GM18499 (cell line): ENCODE results near the gene HRNR.

Source experiments
- ATAC-seq: cut with Tn5 transposase; IDR thresholded peaks from one replicate; pipeline ENCODE4 v1.9.1; 2021; ENCODE audit warnings: moderate number of reproducible peaks; ENCODE audit not compliant: insufficient read depth, unreplicated experiment

HRNR gene

GRCh38 chr1:152189657-152190442 lies 34.1 kb downstream of the HRNR start:
- no peak for ATAC-seq

DNA sequence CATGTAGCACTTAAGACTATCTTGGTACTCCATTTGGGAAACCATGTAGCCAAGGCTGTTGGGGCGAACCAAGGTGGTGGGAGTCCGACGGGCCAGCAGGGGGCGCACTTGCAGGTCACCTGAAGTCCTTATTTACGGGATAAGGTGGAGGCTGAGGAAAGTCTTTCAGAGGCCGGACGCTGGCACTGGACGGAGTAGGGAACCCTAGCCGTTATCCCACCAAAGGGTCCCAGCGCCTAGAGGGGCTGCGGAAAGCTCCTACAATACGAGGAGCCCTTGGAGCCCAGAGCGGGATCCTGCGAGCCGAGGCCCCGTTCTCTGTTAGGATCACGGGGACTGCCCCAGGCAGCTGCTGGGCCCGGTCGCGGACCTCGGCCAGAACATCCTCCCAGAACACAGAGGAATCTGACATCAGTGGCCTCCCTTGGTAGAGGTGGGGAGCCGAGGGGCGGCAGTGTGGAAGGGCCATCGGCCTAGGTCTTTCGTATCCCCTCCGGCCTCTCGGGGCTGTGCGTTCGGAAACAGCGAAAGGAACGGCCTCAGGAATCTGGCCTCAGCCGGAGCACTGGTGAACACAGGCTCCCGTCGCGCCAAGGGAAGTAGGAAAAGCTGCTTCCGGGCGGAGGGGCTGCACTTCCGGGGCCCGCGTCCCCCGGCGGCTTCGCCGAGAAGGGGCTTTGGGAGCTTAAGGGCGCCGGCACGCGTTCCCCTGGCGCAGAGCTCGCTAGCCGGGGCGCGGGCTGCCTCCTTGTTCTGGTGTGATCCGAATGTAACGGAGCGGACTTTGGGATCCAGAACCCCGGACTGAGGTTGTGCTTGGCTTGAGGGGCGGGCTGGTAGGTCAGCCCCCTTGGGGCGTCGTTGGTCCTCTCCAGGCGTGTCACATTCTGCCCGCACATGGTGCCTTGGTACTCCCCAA lies 35.1 kb downstream of the HRNR start:
- ATAC-seq = no peak

DNA sequence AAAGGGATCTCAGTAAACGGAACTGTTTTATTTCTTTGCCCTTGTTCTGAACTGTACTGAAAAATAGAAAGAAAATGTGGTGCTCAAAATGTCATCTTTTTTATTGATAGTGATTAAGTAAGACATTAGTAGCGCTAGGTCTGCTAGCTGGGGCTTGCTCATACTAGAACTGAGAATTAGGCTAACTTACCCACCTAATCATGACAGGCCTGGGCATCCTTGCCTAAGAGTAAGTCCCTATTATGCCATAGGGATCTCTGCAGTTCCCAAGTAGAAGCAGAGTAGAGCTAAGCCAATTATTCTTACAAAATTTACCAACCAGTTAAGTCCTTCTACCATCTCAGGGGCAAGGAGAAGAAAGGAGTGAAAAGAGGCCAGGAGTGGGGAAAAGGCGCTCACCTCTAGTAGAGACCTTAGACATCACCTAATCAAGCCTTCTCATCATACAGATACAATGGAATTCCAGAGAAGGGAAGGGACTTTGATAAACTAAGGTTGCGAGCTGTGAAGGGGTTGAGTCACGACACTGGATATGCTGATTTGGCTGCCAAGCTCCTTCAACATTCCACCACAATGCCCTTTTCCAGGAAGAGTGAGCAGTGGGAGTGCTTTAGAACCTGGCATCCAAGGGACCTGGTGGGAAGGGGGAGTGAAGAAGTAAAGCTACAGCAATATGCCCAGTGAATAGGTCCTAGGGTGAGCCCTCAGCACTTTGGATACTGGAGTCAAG lies 37.3 kb downstream of the HRNR start:
- ATAC-seq = no peak

GRCh38 chr1:152185544-152186391 lies 38.2 kb downstream of the HRNR start:
- ATAC-seq = no peak

- ATAC-seq = no peak
Measured at GRCh38 chr1:152182944-152183361, 41.0 kb downstream of the HRNR start.

DNA sequence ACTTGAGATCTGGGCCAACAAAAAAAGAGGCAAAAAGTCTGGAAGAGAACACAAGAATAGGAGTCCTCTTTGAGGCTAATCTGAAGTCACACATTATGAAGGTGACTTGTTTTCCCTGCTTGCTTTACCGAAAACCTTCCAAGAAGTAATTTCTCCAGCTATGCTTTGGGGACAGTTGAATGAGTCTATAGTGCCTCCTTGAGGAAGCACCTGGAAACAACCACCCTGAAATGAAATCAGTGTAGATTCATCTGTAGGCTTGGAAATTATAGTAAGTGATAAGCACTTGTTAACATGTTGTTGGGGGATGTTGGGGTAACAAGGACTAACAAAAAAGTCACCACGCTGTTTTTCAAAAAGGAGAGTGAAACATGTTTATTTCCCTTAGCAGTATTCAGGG lies 41.6 kb downstream of the HRNR start:
- no peak for ATAC-seq

DNA sequence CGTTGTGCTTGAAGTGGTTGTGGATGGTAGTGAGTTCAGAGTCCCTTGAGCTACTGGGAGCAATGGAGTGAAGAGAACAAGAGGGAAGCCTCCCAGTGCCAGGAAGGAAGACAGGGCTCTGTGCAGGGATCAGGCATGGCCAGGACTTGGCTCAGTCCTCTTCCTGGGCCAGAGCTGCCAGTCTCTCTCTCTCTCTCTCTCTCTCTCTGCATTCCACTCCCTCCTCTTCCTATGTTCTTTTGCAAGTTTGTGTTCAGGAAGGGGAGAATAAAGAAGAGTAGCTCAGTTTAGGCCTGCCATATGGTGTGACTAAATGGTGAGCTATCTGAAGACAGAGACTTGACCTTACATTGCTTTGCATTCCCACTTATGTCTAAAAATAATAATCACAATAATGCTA lies 44.4 kb downstream of the HRNR start:
- no peak for ATAC-seq

- no peak for ATAC-seq
Measured at GRCh38 chr1:152170287-152170905, 53.6 kb downstream of the HRNR start.

DNA sequence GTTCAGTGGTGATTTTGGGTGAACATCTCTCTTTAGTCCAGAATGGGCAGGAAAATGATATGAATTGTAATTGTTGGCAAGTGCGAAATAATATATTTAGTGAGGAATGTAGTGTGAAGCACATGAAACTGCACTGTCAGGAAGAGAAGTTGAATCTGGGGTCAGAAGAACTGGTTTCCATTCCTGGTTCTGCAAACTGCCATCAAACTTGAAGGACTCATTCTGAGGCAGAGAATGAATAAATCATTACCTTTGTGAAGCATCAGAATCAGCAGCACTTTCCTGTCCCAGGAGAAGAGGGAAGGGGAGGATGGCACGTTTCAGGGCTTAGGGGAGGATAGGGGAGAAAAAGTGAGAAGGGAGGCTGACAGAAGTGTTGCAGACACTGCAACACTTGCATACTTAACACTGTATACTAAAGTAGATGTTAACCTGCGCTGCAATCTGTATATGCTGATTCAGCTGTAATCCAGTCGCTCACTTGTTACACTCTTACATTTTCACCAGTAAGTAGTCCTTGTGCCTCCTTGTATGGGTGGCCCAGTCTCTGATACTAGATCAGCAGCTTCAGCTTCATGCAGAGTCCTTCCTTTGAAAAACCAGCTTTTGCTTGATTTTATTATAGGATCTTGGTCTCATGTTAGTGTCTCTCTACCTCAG lies 54.5 kb downstream of the HRNR start:
- ATAC-seq = no peak

- no peak for ATAC-seq
Measured at GRCh38 chr1:152168535-152168868, 55.5 kb downstream of the HRNR start.

DNA sequence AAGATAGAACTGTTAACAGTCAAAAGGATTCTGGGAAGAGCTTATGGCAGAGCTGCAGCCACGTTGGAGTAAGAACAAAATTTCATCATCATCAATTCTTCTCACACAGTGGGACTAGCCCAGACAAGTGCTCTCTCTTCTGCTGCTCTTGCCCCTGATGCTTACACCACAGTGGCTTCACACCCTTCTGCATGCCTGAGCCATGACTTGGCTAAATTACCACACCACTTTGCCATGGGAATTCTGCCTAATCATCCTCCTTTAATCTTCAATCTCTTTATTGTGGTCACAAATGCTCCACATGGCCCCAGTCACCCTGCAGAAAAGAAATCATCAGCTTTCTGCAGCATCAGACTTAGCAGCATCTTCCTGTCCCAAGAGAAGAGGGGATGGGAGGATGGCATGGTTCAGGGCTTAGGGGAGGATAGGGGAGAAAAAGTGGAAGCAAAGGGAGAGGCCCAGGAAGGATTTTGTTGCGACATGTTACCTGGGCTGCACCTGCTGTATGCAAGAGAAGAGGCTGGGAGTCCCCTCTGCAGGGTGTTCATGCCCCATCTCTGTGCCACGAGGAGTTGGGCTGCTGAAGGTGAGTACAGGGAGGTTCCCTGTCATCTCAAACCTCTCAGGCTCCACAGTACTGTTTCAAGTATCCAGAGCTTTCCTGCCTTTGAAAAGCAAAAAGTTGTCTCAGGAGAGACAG lies 56.0 kb downstream of the HRNR start:
- ATAC-seq = no peak

DNA sequence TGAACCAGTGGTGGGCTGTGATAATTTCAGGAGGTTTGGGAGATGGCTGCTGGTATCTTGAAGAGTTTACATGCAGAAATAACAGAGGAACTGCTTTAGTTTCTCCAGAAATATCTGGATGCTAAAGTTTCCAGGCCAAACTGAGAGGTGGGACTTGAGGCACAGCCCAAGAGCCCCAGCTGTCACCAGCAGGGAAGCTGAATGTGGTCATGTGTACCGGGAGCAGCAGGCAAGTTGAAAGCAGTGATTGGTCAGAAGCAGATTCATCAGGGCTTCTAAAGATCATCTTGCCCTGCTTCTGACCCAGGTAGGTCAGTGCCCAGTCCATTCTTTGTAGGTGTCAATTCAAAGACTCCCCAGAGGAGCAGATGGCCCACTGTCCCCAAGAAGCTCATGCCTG lies 57.0 kb downstream of the HRNR start:
- no peak for ATAC-seq

GRCh38 chr1:152165286-152166077 lies 58.5 kb downstream of the HRNR start:
- ATAC-seq = no peak

GRCh38 chr1:152164517-152165136 lies 59.4 kb downstream of the HRNR start:
- no peak for ATAC-seq

DNA sequence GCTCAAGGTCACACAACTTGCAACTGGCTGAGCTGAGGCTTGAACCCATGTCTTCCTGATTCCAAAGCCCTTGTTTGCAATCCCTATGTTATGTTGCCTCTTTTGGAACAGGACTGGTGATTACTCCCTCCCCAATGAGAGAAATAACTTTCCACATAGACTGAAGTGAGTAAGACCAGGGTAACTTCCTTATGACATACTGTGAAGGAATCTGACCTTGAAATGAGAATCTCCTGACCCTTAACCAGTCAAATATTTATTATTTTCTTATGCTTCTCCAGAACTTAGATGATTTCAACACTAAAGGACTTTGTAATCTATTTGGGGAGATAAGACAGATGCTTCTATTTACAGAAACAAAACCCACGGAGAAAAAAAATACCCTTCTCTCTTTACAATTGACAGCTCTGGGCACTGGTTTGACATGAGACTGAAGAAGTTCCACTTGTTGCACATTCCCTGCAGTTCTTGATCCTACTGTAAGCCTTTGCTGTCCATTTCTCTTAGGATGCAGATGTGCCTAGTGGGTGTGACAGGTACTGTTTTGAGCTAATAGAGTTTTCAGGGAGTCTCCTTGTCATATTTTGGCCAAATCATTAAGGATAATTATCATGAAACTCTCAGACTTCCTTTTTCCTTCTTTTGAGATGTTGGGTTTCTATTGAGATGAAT lies 61.1 kb downstream of the HRNR start:
- ATAC-seq = no peak
